Gastrocnemius medialis (tissue), 4 donors: Measurements from ENCODE around the gene INSIG1. TPM values are rescaled to one million over a fixed set of nuclear protein-coding genes. Genes with fewer than 3 reads are reported as not detected.
A peak's percentile ranks its signal among the peaks of the same experiment; 100 is the strongest.

Source experiments
- ATAC-seq, 2 donors: fragments of 150-250 bp; one replicate each; pipeline ENCODE4 v1.9.1; 2016
- DNase-seq, 2 donors: peaks; one replicate each; pipeline ENCODE4 v3.0.0-alpha.2; 2019
- H3K27ac ChIP-seq, 4 donors: fragments of 200-600 bp; sonication (generic); 1 replicate in 1 of 4; 2 replicates in 3 of 4; pipeline ENCODE4 v1.5.1; 2016 to 2018; ENCODE audit warnings: mild to moderate bottlenecking in 2 of 4, moderate library complexity in 1 of 4
- H3K27me3 ChIP-seq, 3 donors: fragments of 200-600 bp; sonication (generic) in 2 of 3; 1 replicate in 1 of 3; 2 replicates in 2 of 3; pipeline versions ENCODE4 v1.5.1 to v1.6.0; 2016 to 2019; ENCODE audit warnings: mild to moderate bottlenecking in 1 of 3, moderate library complexity in 1 of 3
- H3K36me3 ChIP-seq, 2 donors: fragments of 200-600 bp; sonication (generic) in 1 of 2; one replicate each; pipeline ENCODE4 v1.5.1; 2017 to 2018
- H3K4me1 ChIP-seq, 2 donors: fragments of 200-600 bp; sonication (generic) in 1 of 2; one replicate each; pipeline ENCODE4 v1.5.1; 2016 to 2017; ENCODE audit warnings: mild to moderate bottlenecking in 2 of 2
- H3K4me3 ChIP-seq, 4 donors: fragments of 200-600 bp; sonication (generic) in 3 of 4; 1 replicate in 1 of 4; 2 replicates in 3 of 4; pipeline ENCODE4 v1.5.1; 2016 to 2019; ENCODE audit warnings: mild to moderate bottlenecking in 2 of 4
- H3K9me3 ChIP-seq, 3 donors: fragments of 200-600 bp; sonication (generic) in 2 of 3; 1 replicate in 1 of 3; 2 replicates in 2 of 3; pipeline ENCODE4 v1.5.1; 2016 to 2019
- CTCF ChIP-seq, 5 experiments: fragments of 450-650 bp in 3 of 5; fragments of 200-600 bp in 2 of 5; sonication (generic) in 2 of 5; IDR thresholded peaks in 4 of 5; conservative IDR thresholded peaks in 1 of 5; 1 replicate in 4 of 5; 2 replicates in 1 of 5; pipeline ENCODE4 v1.5.1; 2016 to 2019; ENCODE audit warnings: antibody characterized with exemption in 5 of 5, mild to moderate bottlenecking in 3 of 5, moderate library complexity in 3 of 5
- POLR2A ChIP-seq, 2 donors: fragments of 450-650 bp; IDR thresholded peaks; one replicate each; pipeline ENCODE4 v1.6.1; 2017; ENCODE audit warnings: antibody characterized with exemption in 2 of 2, mild to moderate bottlenecking in 2 of 2, moderate library complexity in 2 of 2
- in situ Hi-C, 4 donors: fragments of 200-750 bp; cut with MboI; loops; one replicate each; pipeline versions ENCODE4 v1.15.0 to v1.8.0; 2017; ENCODE audit warnings: low sequenced_read_pairs in 4 of 4
- intact Hi-C: fragments of 100-400 bp; cut with DNase I; formaldehyde crosslinking; loops from one replicate; pipeline ENCODE4 v1.15.1; 2023; ENCODE audit warnings: low total_unique reads
- total RNA-seq, 4 donors: library from RNA; depleted of rRNA; stranded (reverse); fragments of >200 nt; gene quantifications; one replicate each; pipeline versions ENCODE4 v1.1.0 to v1.2.3, GENCODE V29; 2016

The INSIG1 gene
- 10 to 100 TPM; 11.1 to 15.9 (median 14.0) TPM for total RNA-seq

DNA sequence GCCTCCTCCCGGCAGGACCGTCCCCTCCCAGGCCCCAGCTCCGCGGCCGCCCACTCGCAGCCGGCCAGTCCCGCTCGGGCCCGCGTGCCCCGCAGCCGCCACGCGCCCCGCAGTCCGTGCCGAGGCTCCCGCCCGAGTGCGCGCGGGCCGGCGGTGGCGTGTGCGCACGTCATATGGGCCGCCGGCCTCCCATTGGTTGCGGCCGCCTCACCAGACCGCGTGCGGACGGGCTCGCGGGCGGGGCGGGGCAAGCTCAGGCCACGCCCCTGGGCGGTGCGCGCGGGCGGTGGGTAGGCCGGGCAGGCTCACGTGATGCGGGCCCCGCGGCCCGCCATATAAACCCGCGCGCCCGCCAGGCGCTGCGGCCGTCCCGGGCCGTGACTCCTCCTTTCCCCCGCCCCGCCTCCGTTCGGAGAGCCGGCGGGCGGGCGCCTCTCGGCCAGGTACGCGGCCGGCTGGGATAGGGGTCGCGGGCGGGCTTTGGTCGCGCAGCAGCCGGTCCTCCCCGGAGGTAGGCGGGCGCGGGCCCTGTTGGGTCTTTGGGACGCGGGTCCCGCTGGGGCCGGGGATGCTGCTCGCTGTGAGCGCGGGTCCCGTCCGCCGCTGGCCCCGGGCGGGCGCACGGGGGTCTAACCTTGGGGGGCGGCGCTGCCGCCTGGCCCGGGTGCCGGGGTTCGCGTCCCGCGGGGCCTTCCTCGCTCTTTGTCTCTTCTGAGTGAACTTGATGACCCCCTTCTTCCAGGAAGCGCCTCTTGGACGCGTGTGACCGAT is at the start of gene INSIG1:
TSS of gene INSIG1 (plus strand) at position 362 of the 771 bp plus-strand sequence. CDS start at position 770, 408 bp downstream.
- Histone ChIP-seq H3K4me1 (peaks cover 14 to 17% of the 10 kb centered on the region in 2 donors), H3K27ac (peak within 1 kb of the TSS; percentile 81 to 92 (median 88)), H3K4me3 (peak within 1 kb of the TSS; percentile 56 to 96 (median 78)), H3K9me3 (no peaks in the 10 kb centered on the region), H3K27me3 (no peaks in the 10 kb centered on the region), H3K36me3 (no peaks in the 10 kb centered on the region)
- DNase-seq (peak; percentile 85 to 90), ATAC-seq (peak; percentile 74 to 76)
- in situ Hi-C loops (no loop called here), intact Hi-C loops (loop anchor here (1.0 to 2.0 kb wide), 8 partner anchors 40 to 1841 kb away; partner anchors contain the start of gene UBE3C)
- TF ChIP-seq POLR2A (IDR thresholded peaks at IDR 0.05) (peak; percentile 96 to 99), CTCF (IDR thresholded peaks at IDR 0.05 in 4 of 5, conservative IDR thresholded peaks at IDR 0.05 in 1 of 5) (peak in 2 of 5 experiments; percentile 25 to 29)

GRCh38 chr7:155248366-155248756 is 49.3 kb upstream of the INSIG1 start:
- Histone ChIP-seq H3K27ac (no peak overlapping the region), H3K27me3 (no peaks in the 10 kb centered on the region), H3K4me3 (no peak overlapping the region), H3K9me3 (no peaks in the 10 kb centered on the region), H3K36me3 (no peaks in the 10 kb centered on the region), H3K4me1 (no peaks in the 10 kb centered on the region)
- DNase-seq (no peak), ATAC-seq (no peak)
- in situ Hi-C loops = no loop called here
- intact Hi-C loops = no loop called here
- TF ChIP-seq CTCF (IDR thresholded peaks at IDR 0.05 in 4 of 5, conservative IDR thresholded peaks at IDR 0.05 in 1 of 5) (no peak), POLR2A (IDR thresholded peaks at IDR 0.05) (no peak)

DNA sequence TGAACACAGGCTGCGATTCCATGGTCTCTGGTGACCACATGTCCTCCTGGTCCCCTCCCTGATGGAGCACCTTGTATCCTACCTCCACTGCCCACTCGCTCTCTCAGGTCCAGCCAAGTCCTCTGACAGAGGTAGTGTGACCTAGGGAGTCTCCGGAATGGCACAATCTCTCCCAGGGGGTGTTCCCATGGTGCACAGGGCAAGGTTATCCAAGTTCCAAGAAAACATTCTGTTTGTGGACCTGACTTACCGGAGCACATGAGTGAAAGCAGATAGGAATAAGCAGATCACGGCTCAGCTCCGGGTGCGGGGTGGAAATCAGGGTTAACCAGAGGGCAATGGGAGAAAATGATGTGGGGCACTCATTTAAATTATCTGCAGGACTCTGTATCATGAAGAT is 45.8 kb upstream of the INSIG1 start:
- no peaks in the 10 kb centered on the region for H3K36me3 ChIP-seq
- ATAC-seq = no peak
- TF ChIP-seq CTCF (IDR thresholded peaks at IDR 0.05 in 4 of 5, conservative IDR thresholded peaks at IDR 0.05 in 1 of 5) (no peak), POLR2A (IDR thresholded peaks at IDR 0.05) (no peak)
- peaks cover under 1 to 2% of the 10 kb centered on the region in 2 donors for H3K4me1 ChIP-seq
- intact Hi-C loops (no loop called here), in situ Hi-C loops (no loop called here)
- DNase-seq = no peak
- no peaks in the 10 kb centered on the region for H3K27me3 ChIP-seq
- H3K27ac ChIP-seq = no peak overlapping the region
- H3K4me3 ChIP-seq = no peak overlapping the region
- no peaks in the 10 kb centered on the region for H3K9me3 ChIP-seq

GRCh38 chr7:155252444-155252887 is 45.2 kb upstream of the INSIG1 start:
- no peaks in the 10 kb centered on the region for H3K36me3 ChIP-seq
- intact Hi-C loops (no loop called here), in situ Hi-C loops (no loop called here)
- H3K4me1 ChIP-seq = peaks cover 6% of the 10 kb centered on the region in 2 donors
- no peaks in the 10 kb centered on the region for H3K9me3 ChIP-seq
- H3K27me3 ChIP-seq = no peaks in the 10 kb centered on the region
- no peak for TF ChIP-seq POLR2A (IDR thresholded peaks at IDR 0.05)
- no peak for TF ChIP-seq CTCF (IDR thresholded peaks at IDR 0.05 in 4 of 5, conservative IDR thresholded peaks at IDR 0.05 in 1 of 5)
- H3K4me3 ChIP-seq = no peak overlapping the region
- DNase-seq (no peak), ATAC-seq (no peak)
- no peak overlapping the region for H3K27ac ChIP-seq
